ENCODE results near the gene LYRM4.

DNA sequence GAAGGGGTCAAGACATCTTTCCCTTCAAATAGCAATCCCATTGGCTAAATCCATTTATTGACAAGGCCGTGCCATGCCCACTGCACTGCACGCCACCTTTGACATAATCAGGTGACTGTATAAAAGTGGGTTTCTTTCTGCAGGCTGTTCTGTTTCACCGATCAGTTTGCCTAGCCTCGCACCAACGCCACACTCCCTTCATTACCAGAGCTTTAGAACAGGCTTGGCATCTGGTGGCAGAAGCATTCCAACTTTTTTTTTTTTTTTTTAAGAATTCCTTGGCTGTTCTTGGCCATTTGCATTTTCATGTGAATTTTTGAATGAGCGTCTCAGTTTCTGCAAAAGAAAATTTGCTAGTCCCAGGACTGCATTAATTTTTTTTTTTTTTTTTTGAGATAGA lies 97.5 kb downstream of the LYRM4 start:
- TF ChIP-seq, protein P1, sequence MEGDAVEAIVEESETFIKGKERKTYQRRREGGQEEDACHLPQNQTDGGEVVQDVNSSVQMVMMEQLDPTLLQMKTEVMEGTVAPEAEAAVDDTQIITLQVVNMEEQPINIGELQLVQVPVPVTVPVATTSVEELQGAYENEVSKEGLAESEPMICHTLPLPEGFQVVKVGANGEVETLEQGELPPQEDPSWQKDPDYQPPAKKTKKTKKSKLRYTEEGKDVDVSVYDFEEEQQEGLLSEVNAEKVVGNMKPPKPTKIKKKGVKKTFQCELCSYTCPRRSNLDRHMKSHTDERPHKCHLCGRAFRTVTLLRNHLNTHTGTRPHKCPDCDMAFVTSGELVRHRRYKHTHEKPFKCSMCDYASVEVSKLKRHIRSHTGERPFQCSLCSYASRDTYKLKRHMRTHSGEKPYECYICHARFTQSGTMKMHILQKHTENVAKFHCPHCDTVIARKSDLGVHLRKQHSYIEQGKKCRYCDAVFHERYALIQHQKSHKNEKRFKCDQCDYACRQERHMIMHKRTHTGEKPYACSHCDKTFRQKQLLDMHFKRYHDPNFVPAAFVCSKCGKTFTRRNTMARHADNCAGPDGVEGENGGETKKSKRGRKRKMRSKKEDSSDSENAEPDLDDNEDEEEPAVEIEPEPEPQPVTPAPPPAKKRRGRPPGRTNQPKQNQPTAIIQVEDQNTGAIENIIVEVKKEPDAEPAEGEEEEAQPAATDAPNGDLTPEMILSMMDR (IDR thresholded peaks at IDR 0.05; ENCODE audit: low read length), result no peak
- no peak for TF ChIP-seq EZH2 (IDR thresholded peaks at IDR 0.05; ENCODE audit: borderline replicate concordance, low read length)

Measured in OCI-LY1 (cell line).